GM12873 (cell line): Measurements from ENCODE around the gene RALGAPA1.

Experiments
- CTCF ChIP-seq: IDR thresholded peaks from 2 replicates; pipeline ENCODE4 v1.5.1; 2012; ENCODE audit warnings: low read depth, mild to moderate bottlenecking, moderate library complexity, low read length, control low read depth; ENCODE audit not compliant: insufficient read depth; ENCODE audit errors: missing control alignments

The RALGAPA1 gene

GRCh38 chr14:35549551-35549950, 259.5 kb downstream of the RALGAPA1 start:
- no peak for TF ChIP-seq CTCF

- TF ChIP-seq CTCF, result no peak
Observed at GRCh38 chr14:35543006-35543405, 266.1 kb downstream of the RALGAPA1 start.

- no peak for TF ChIP-seq CTCF
Observed at GRCh38 chr14:35539969-35540368, 269.1 kb downstream of the RALGAPA1 start.

GRCh38 chr14:35535483-35536112, 273.5 kb downstream of the RALGAPA1 start:
- TF ChIP-seq CTCF, result no peak

- no peak for TF ChIP-seq CTCF
Observed at GRCh38 chr14:35534873-35535482, 274.1 kb downstream of the RALGAPA1 start.

- peak; percentile 35 for TF ChIP-seq CTCF
Observed at GRCh38 chr14:35534208-35534872, 274.8 kb downstream of the RALGAPA1 start.

- TF ChIP-seq CTCF, result no peak
Observed at GRCh38 chr14:35533357-35534207, 275.5 kb downstream of the RALGAPA1 start, which contains the start of gene INSM2. Gene INSM2 (plus strand): TSS chr14:35534164. CDS start chr14:35534253, 89 bp downstream.
